GM12878 (cell line): ENCODE measurements around the gene METTL21C. TPM values are rescaled to one million over a fixed set of nuclear protein-coding genes. Genes with fewer than 3 reads are reported as not detected.

Source experiments
- ATAC-seq: fragments of 200-7000 bp; cut with Tn5 transposase; 3 replicates; pipeline ENCODE4 v1.9.1; 2020; ENCODE audit warnings: mild to moderate bottlenecking, moderate library complexity
- BruUV-seq: library from RNA; stranded (reverse); fragments of 400-500 nt; replicated peaks from 2 replicates; lab custom pipeline; 2021; lab: Mats Ljungman, UMichigan
- CTCF ChIA-PET: fragments of 300-600 bp; sonication (Branson Sonifier 250); formaldehyde crosslinking; extraction: SDS; loops from one replicate; lab custom pipeline; 2021; ENCODE audit warnings: inconsistent platforms; lab: Yijun Ruan, JAX
- POLR2A ChIA-PET: fragments of 350-600 bp; formaldehyde crosslinking; extraction: SDS; loops from one replicate; lab custom pipeline; 2021; ENCODE audit warnings: inconsistent platforms; lab: Charles Lee
- RAD21 ChIA-PET: fragments of 300-600 bp; sonication (Branson Sonifier 250); formaldehyde crosslinking; loops from one replicate; lab custom pipeline; 2023; ENCODE audit warnings: antibody characterized with exemption; ENCODE audit not compliant: unreplicated experiment; lab: Charles Lee
- SMC1A ChIA-PET: fragments of 300-600 bp; sonication (Branson Sonifier 250); formaldehyde crosslinking; loops from one replicate; lab custom pipeline; 2023; ENCODE audit not compliant: unreplicated experiment, uncharacterized antibody; lab: Charles Lee
- DNase-seq: peaks from one replicate; pipeline ENCODE4 v3.0.0-alpha.2; 2011; ENCODE audit warnings: low read depth, low spot score
- FAIRE-seq: peaks from 3 replicates; lab custom pipeline; 2011; peaks lifted over from hg19 to GRCh38; lab: Jason Lieb, UNC
- H2AFZ ChIP-seq: 2 replicates; pipeline ENCODE4 v1.6.0; 2011; ENCODE audit warnings: low read depth, low read length, control low read depth; ENCODE audit not compliant: control insufficient read depth
- H3K27ac ChIP-seq: 2 replicates; pipeline ENCODE4 v1.5.1; 2011; ENCODE audit warnings: control low read depth; ENCODE audit not compliant: control insufficient read depth, insufficient read depth
- H3K27me3 ChIP-seq, 2 experiments: replicated peaks in 1 of 2; 2 replicates each; pipeline versions ENCODE4 v1.6.0 to v1.6.1; 2011; ENCODE audit warnings: low read length in 1 of 2; ENCODE audit not compliant: control insufficient read depth in 2 of 2, insufficient read depth in 2 of 2
- H3K36me3 ChIP-seq, 2 experiments: 2 replicates each; pipeline ENCODE4 v1.5.1; 2011; ENCODE audit warnings: low read length in 1 of 2; ENCODE audit not compliant: control insufficient read depth in 2 of 2, insufficient read depth in 2 of 2
- H3K4me1 ChIP-seq: 2 replicates; pipeline ENCODE4 v1.6.1; 2011; ENCODE audit warnings: mild to moderate bottlenecking, low read length, moderate library complexity, mixed read lengths; ENCODE audit not compliant: control insufficient read depth, insufficient read depth
- H3K4me2 ChIP-seq: 2 replicates; pipeline ENCODE4 v1.6.0; 2011; ENCODE audit warnings: control low read depth; ENCODE audit not compliant: control insufficient read depth, insufficient read depth
- H3K4me3 ChIP-seq: fragments of 200-600 bp; sonication (generic); 2 replicates; pipeline ENCODE4 v1.5.1; 2016
- H3K79me2 ChIP-seq: 2 replicates; pipeline ENCODE4 v1.6.0; 2011; ENCODE audit warnings: low read length; ENCODE audit not compliant: control insufficient read depth, insufficient read depth
- H3K9ac ChIP-seq: 2 replicates; pipeline ENCODE4 v1.8.0; 2011; ENCODE audit warnings: low read length, control low read depth, mixed read lengths; ENCODE audit not compliant: control insufficient read depth, insufficient read depth
- H3K9me3 ChIP-seq: replicated peaks from 3 replicates; pipeline ENCODE4 v1.5.1; 2011; ENCODE audit warnings: mild to moderate bottlenecking, low read length; ENCODE audit not compliant: control insufficient read depth, insufficient read depth
- H4K20me1 ChIP-seq: 2 replicates; pipeline ENCODE4 v1.6.0; 2011; ENCODE audit not compliant: control insufficient read depth, insufficient read depth
- ASH2L ChIP-seq: fragments of 300-600, 200-600 bp; sonication (generic); IDR thresholded peaks from 2 replicates; pipeline ENCODE4 v1.6.1; 2017; ENCODE audit warnings: low read depth, mild to moderate bottlenecking, borderline replicate concordance
- BACH1 ChIP-seq: fragments of 450-650 bp; IDR thresholded peaks from 2 replicates; pipeline ENCODE4 v1.6.1; 2017; ENCODE audit warnings: mild to moderate bottlenecking, borderline replicate concordance
- BRCA1 ChIP-seq: IDR thresholded peaks from 2 replicates; pipeline ENCODE4 v1.6.1; 2011; ENCODE audit warnings: low read depth, low read length, improper control_type of control experiment
- HDAC2 ChIP-seq: fragments of 200-600 bp; sonication (generic); IDR thresholded peaks from 2 replicates; pipeline ENCODE4 v1.6.1; 2017
- MTA2 ChIP-seq: fragments of 450-650 bp; IDR thresholded peaks from 2 replicates; pipeline ENCODE4 v1.6.1; 2016; ENCODE audit warnings: low read depth, mild to moderate bottlenecking, moderate library complexity
- MYB ChIP-seq: fragments of 150-350 bp; IDR thresholded peaks from 2 replicates; pipeline ENCODE4 v1.6.1; 2014; ENCODE audit warnings: mild to moderate bottlenecking, low read depth, low read length, borderline replicate concordance
- MYC ChIP-seq: IDR thresholded peaks from 2 replicates; pipeline ENCODE4 v1.6.1; 2011; ENCODE audit warnings: mild to moderate bottlenecking, low read length, moderate library complexity, inconsistent platforms; ENCODE audit not compliant: insufficient read depth, insufficient replicate concordance, insufficient read length, severe bottlenecking
- NBN ChIP-seq: fragments of 450-650 bp; IDR thresholded peaks from 2 replicates; pipeline ENCODE4 v1.6.1; 2016
- NFYA ChIP-seq: IDR thresholded peaks from 2 replicates; pipeline ENCODE4 v1.6.1; 2011; ENCODE audit warnings: low read depth, mild to moderate bottlenecking, low read length, improper control_type of control experiment, borderline replicate concordance
- NFYB ChIP-seq: IDR thresholded peaks from 2 replicates; pipeline ENCODE4 v1.6.1; 2011; ENCODE audit warnings: low read depth, mild to moderate bottlenecking, low read length, improper control_type of control experiment, moderate library complexity; ENCODE audit not compliant: insufficient read depth
- SIX5 ChIP-seq: IDR thresholded peaks from 2 replicates; pipeline ENCODE4 v1.6.1; 2011; ENCODE audit warnings: mild to moderate bottlenecking, low read depth, low read length, moderate library complexity; ENCODE audit not compliant: severe bottlenecking
- ZNF622 ChIP-seq: fragments of 450-650 bp; IDR thresholded peaks from 2 replicates; pipeline ENCODE4 v1.6.1; 2017; ENCODE audit warnings: mild to moderate bottlenecking, inconsistent platforms
- WGBS: methylation state at CpG from one replicate; pipeline ENCODE4 v1.1.6; 2016; ENCODE audit warnings: low lambda C conversion rate; ENCODE audit not compliant: insufficient replicate concordance, insufficient coverage; ENCODE audit errors: missing lambda C conversion rate; 5-methylcytosine and 5-hydroxymethylcytosine counted together
- in situ Hi-C: fragments of 300-500 bp; cut with MboI; formaldehyde crosslinking; loops from 9 replicates; pipeline ENCODE4 v1.14.3; 2018; ENCODE audit warnings: mixed read lengths
- intact Hi-C: fragments of 100-400 bp; cut with micrococcal nuclease; formaldehyde crosslinking; loops from one replicate; pipeline ENCODE4 v1.14.2; 2022; ENCODE audit not compliant: unreplicated experiment
- polyA plus RNA-seq, 11 experiments: library from polyadenylated mRNA; depleted of rRNA in 4 of 11; unstranded in 6 of 11; stranded (reverse) in 5 of 11; fragments of >200 nt; fragmentation: Nextera tagmentation in 4 of 11; fragmentation: Illumina TruSeq in 1 of 11; extraction: Ambion mirVana in 4 of 11; extraction: Trizol in 1 of 11; gene quantifications; 1 replicate in 1 of 11; 2 replicates in 10 of 11; pipeline versions ENCODE4 v1.2.1 to v1.2.3, GENCODE V29; 2011 to 2016; ENCODE audit warnings: inconsistent platforms in 2 of 11, missing spikeins in 2 of 11, low read depth in 1 of 11
- total RNA-seq, 4 experiments: library from RNA; depleted of rRNA in 3 of 4; stranded (reverse); fragments of >200 nt in 3 of 4; fragmentation: Illumina TruSeq in 1 of 4; extraction: Trizol in 1 of 4; gene quantifications; 2 replicates each; pipeline versions ENCODE4 v1.2.1 to v1.2.3, GENCODE V29; 2013 to 2021
- TF ChIP-seq, protein P1 (sequence below): fragments of 450-650 bp; IDR thresholded peaks from 2 replicates; pipeline ENCODE4 v1.6.1; 2017; ENCODE audit warnings: antibody characterized with exemption, mild to moderate bottlenecking, moderate library complexity
- TF ChIP-seq, protein P2 (sequence below): fragments of 450-650 bp; conservative IDR thresholded peaks from 2 replicates; pipeline ENCODE4 v1.6.1; 2017; ENCODE audit warnings: mild to moderate bottlenecking, moderate library complexity
- TF ChIP-seq, protein P3 (sequence below): fragments of 450-650 bp; IDR thresholded peaks from 2 replicates; pipeline ENCODE4 v1.6.1; 2018; ENCODE audit warnings: mild to moderate bottlenecking, low read depth, moderate library complexity; ENCODE audit not compliant: partially characterized antibody

Gene METTL21C
- total and polyA plus RNA-seq, 10 of the 15 experiments (the other 5 are each of a cell fraction or from before 2014, with no cell fraction given): 0.13 TPM; not detected in 9

DNA sequence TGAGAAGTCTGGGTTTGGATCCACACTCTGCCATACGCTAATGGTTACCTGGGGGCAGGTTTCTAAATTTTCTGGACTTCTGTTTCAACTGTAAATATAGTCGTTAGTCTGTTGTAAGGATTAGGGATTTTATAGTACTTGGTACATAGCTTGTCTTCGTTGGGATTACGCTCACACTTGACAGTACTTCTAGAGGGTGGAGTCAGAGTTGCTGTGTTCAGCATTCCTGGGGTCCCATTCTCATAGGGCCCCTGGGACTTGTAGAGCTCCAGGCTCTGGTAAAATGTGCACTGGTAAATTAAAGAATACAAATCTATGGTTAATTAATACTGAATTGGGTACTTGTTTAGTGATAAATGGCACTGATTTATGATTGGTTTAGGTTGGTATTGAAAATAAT lies 52.8 kb downstream of the METTL21C start:
- no peak for FAIRE-seq
- Histone ChIP-seq H4K20me1 (no peaks in the 10 kb centered on the region), H3K79me2 (no peaks in the 10 kb centered on the region), H3K9ac (no peak overlapping the region), H3K9me3 (no peaks in the 10 kb centered on the region), H3K4me2 (no peak overlapping the region), H3K27me3 (no peaks in the 10 kb centered on the region), H3K27ac (no peak overlapping the region), H3K4me3 (no peak overlapping the region), H3K36me3 (peaks cover 0 to 42% of the 10 kb centered on the region in 2 experiments), H2AFZ (no peak overlapping the region), H3K4me1 (no peaks in the 10 kb centered on the region)
- ChIA-PET RAD21 (interaction anchor here (1.0 kb wide), 1 partner anchor 47 kb away, joined by 3 read pairs; no protein-coding TSS in a partner anchor), CTCF (interaction anchor here (0.8 to 1.8 kb wide), 3 partner anchors 50 to 239 kb away, joined by 3 to 7 read pairs (median 3); no protein-coding TSS in a partner anchor), SMC1A (interaction anchor here (1.1 to 1.4 kb wide), 2 partner anchors 10 to 28 kb away, joined by 3 to 4 read pairs; no protein-coding TSS in a partner anchor), POLR2A (no interaction called here)
- no peak for TF ChIP-seq MYC
- no peak for TF ChIP-seq MYB
- TF ChIP-seq BRCA1: no peak
- TF ChIP-seq SIX5: no peak
- no peak for TF ChIP-seq HDAC2
- no peak for TF ChIP-seq NFYA
- TF ChIP-seq, protein P1, sequence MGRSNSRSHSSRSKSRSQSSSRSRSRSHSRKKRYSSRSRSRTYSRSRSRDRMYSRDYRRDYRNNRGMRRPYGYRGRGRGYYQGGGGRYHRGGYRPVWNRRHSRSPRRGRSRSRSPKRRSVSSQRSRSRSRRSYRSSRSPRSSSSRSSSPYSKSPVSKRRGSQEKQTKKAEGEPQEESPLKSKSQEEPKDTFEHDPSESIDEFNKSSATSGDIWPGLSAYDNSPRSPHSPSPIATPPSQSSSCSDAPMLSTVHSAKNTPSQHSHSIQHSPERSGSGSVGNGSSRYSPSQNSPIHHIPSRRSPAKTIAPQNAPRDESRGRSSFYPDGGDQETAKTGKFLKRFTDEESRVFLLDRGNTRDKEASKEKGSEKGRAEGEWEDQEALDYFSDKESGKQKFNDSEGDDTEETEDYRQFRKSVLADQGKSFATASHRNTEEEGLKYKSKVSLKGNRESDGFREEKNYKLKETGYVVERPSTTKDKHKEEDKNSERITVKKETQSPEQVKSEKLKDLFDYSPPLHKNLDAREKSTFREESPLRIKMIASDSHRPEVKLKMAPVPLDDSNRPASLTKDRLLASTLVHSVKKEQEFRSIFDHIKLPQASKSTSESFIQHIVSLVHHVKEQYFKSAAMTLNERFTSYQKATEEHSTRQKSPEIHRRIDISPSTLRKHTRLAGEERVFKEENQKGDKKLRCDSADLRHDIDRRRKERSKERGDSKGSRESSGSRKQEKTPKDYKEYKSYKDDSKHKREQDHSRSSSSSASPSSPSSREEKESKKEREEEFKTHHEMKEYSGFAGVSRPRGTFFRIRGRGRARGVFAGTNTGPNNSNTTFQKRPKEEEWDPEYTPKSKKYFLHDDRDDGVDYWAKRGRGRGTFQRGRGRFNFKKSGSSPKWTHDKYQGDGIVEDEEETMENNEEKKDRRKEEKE: no peak
- TF ChIP-seq NBN: no peak
- TF ChIP-seq, protein P2, sequence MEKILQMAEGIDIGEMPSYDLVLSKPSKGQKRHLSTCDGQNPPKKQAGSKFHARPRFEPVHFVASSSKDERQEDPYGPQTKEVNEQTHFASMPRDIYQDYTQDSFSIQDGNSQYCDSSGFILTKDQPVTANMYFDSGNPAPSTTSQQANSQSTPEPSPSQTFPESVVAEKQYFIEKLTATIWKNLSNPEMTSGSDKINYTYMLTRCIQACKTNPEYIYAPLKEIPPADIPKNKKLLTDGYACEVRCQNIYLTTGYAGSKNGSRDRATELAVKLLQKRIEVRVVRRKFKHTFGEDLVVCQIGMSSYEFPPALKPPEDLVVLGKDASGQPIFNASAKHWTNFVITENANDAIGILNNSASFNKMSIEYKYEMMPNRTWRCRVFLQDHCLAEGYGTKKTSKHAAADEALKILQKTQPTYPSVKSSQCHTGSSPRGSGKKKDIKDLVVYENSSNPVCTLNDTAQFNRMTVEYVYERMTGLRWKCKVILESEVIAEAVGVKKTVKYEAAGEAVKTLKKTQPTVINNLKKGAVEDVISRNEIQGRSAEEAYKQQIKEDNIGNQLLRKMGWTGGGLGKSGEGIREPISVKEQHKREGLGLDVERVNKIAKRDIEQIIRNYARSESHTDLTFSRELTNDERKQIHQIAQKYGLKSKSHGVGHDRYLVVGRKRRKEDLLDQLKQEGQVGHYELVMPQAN: no peak
- no peak for TF ChIP-seq ZNF622
- TF ChIP-seq, protein P3, sequence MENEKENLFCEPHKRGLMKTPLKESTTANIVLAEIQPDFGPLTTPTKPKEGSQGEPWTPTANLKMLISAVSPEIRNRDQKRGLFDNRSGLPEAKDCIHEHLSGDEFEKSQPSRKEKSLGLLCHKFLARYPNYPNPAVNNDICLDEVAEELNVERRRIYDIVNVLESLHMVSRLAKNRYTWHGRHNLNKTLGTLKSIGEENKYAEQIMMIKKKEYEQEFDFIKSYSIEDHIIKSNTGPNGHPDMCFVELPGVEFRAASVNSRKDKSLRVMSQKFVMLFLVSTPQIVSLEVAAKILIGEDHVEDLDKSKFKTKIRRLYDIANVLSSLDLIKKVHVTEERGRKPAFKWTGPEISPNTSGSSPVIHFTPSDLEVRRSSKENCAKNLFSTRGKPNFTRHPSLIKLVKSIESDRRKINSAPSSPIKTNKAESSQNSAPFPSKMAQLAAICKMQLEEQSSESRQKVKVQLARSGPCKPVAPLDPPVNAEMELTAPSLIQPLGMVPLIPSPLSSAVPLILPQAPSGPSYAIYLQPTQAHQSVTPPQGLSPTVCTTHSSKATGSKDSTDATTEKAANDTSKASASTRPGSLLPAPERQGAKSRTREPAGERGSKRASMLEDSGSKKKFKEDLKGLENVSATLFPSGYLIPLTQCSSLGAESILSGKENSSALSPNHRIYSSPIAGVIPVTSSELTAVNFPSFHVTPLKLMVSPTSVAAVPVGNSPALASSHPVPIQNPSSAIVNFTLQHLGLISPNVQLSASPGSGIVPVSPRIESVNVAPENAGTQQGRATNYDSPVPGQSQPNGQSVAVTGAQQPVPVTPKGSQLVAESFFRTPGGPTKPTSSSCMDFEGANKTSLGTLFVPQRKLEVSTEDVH: no peak
- TF ChIP-seq BACH1: no peak
- TF ChIP-seq MTA2: no peak
- TF ChIP-seq NFYB: no peak
- no peak for TF ChIP-seq ASH2L
- ATAC-seq: no peak
- BruUV-seq: no TSS peak
- no peak for DNase-seq
- in situ Hi-C loops (no loop called here), intact Hi-C loops (no loop called here)
- 75% methylated on average over 4 of the region's 4 CpGs for WGBS
